Peyer's patch (tissue), 4 donors: Measurements from ENCODE around the gene ERC2.

Experiments
- POLR2A ChIP-seq, 2 donors: fragments of 450-650 bp; IDR thresholded peaks; one replicate each; pipeline ENCODE4 v1.5.1; 2017; ENCODE audit warnings: antibody characterized with exemption in 2 of 2, mild to moderate bottlenecking in 2 of 2, moderate library complexity in 2 of 2
- TF ChIP-seq, protein P1 (sequence below), 6 experiments: fragments of 450-650 bp in 4 of 6; fragments of 200-600 bp in 2 of 6; sonication (generic) in 1 of 6; IDR thresholded peaks; one replicate each; pipeline ENCODE4 v1.5.1; 2017 to 2019; ENCODE audit warnings: antibody characterized with exemption in 6 of 6, mild to moderate bottlenecking in 3 of 6, moderate library complexity in 1 of 6

DNA sequence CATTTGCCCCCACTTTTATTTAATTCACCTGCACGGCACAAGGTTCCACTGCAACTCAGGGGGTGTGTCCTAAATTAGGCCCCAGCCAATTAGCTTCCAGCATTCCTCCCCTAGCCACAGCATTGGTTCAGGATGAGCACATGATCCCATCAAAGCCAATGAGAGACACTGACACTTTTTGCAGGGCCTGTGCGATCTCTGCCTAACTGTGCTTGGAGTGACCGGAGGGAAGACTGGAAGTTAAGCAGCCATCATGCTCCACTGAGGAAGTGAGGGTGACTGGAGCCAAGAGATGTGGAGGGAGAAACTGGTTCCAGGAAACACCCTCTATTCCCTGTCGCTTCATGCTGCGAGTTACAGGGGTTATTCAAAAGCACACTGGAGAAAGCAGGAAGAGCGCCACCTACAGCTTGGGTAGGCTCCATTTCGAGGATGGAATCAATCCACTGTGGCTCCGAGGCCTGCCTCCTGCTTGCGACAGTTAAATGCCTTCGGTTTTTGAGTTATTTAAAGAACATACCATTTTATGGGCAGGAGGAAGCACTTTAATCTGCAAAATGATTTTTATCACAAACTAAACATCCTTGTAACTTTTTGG is 858.9 kb downstream of the ERC2 start:
- TF ChIP-seq, protein P1, sequence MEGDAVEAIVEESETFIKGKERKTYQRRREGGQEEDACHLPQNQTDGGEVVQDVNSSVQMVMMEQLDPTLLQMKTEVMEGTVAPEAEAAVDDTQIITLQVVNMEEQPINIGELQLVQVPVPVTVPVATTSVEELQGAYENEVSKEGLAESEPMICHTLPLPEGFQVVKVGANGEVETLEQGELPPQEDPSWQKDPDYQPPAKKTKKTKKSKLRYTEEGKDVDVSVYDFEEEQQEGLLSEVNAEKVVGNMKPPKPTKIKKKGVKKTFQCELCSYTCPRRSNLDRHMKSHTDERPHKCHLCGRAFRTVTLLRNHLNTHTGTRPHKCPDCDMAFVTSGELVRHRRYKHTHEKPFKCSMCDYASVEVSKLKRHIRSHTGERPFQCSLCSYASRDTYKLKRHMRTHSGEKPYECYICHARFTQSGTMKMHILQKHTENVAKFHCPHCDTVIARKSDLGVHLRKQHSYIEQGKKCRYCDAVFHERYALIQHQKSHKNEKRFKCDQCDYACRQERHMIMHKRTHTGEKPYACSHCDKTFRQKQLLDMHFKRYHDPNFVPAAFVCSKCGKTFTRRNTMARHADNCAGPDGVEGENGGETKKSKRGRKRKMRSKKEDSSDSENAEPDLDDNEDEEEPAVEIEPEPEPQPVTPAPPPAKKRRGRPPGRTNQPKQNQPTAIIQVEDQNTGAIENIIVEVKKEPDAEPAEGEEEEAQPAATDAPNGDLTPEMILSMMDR (IDR thresholded peaks at IDR 0.05): no peak
- no peak for TF ChIP-seq POLR2A (IDR thresholded peaks at IDR 0.05)
